Neural progenitor cell (in vitro differentiated cells): ENCODE data around the gene FXYD7. TPM values are rescaled to one million over a fixed set of nuclear protein-coding genes. Genes with fewer than 3 reads are reported as not detected.

Experiments
- DNase-seq: peaks from one replicate; pipeline ENCODE4 v3.0.0-alpha.2; 2016; ENCODE audit warnings: low spot score
- H2AFZ ChIP-seq: fragments of 200-600 bp; sonication (generic); replicated peaks from 2 replicates; pipeline ENCODE4 v1.6.1; 2016; ENCODE audit warnings: antibody characterized with exemption
- H3F3A ChIP-seq: fragments of 200-600 bp; sonication (generic); 2 replicates; pipeline ENCODE4 v1.6.1; 2016; ENCODE audit warnings: antibody characterized with exemption, low read depth
- H3K27ac ChIP-seq: fragments of 200-600 bp; sonication (generic); 2 replicates; pipeline ENCODE4 v1.5.1; 2016; ENCODE audit warnings: mild to moderate bottlenecking
- H3K27me3 ChIP-seq: fragments of 200-600 bp; sonication (generic); 2 replicates; pipeline ENCODE4 v1.6.1; 2016; ENCODE audit warnings: mild to moderate bottlenecking, moderate library complexity
- H3K36me3 ChIP-seq: fragments of 200-600 bp; sonication (generic); 2 replicates; pipeline ENCODE4 v1.5.1; 2016
- H3K4me1 ChIP-seq: fragments of 200-600 bp; sonication (generic); 2 replicates; pipeline ENCODE4 v1.6.1; 2016; ENCODE audit warnings: mixed run types
- H3K4me2 ChIP-seq: fragments of 200-600 bp; sonication (generic); 2 replicates; pipeline ENCODE4 v1.6.1; 2016
- H3K4me3 ChIP-seq: fragments of 200-600 bp; sonication (generic); 2 replicates; pipeline ENCODE4 v1.5.1; 2016
- H3K79me2 ChIP-seq: fragments of 200-600 bp; sonication (generic); 2 replicates; pipeline ENCODE4 v1.6.1; 2016; ENCODE audit warnings: low read depth
- H3K9ac ChIP-seq: fragments of 200-600 bp; sonication (generic); 2 replicates; pipeline ENCODE4 v1.6.1; 2016
- H3K9me3 ChIP-seq: fragments of 200-600 bp; sonication (generic); 2 replicates; pipeline ENCODE4 v1.5.1; 2016; ENCODE audit warnings: low read depth
- H4K20me1 ChIP-seq: fragments of 200-600 bp; sonication (generic); 2 replicates; pipeline ENCODE4 v1.6.1; 2016; ENCODE audit warnings: low read depth
- H3K27ac Mint-ChIP-seq: 3 replicates; pipeline ENCODE4 v1.8.0; 2021; ENCODE audit warnings: mixed read lengths
- H3K27me3 Mint-ChIP-seq: 2 replicates; pipeline ENCODE4 v1.8.0; 2022; ENCODE audit warnings: low read depth, mild to moderate bottlenecking, inconsistent platforms, moderate library complexity, mixed read lengths; ENCODE audit not compliant: insufficient read depth
- H3K36me3 Mint-ChIP-seq: 3 replicates; pipeline ENCODE4 v1.8.0; 2021; ENCODE audit warnings: mixed read lengths
- H3K4me1 Mint-ChIP-seq: 3 replicates; pipeline ENCODE4 v1.8.0; 2021; ENCODE audit warnings: mixed read lengths
- H3K4me3 Mint-ChIP-seq: 3 replicates; pipeline ENCODE4 v1.8.0; 2021; ENCODE audit warnings: mild to moderate bottlenecking, moderate library complexity, mixed read lengths
- H3K9me3 Mint-ChIP-seq: 3 replicates; pipeline ENCODE4 v1.8.0; 2020; ENCODE audit warnings: mixed read lengths
- EZH2 ChIP-seq: fragments of 200-600 bp; sonication (generic); IDR thresholded peaks from 2 replicates; pipeline ENCODE4 v1.6.1; 2017; ENCODE audit warnings: antibody characterized with exemption, mild to moderate bottlenecking, moderate library complexity
- EZH2phosphoT487 ChIP-seq: fragments of 200-600 bp; sonication (generic); IDR thresholded peaks from 2 replicates; pipeline ENCODE4 v1.6.1; 2017; ENCODE audit warnings: antibody characterized with exemption
- total RNA-seq: library from RNA; depleted of rRNA; stranded (reverse); fragments of >200 nt; gene quantifications from 2 replicates; pipeline ENCODE4 v1.2.3, GENCODE V29; 2015; ENCODE audit warnings: low replicate concordance
- TF ChIP-seq, protein P1 (sequence below): fragments of 200-600 bp; sonication (generic); IDR thresholded peaks from 2 replicates; pipeline ENCODE4 v1.5.1; 2017; ENCODE audit warnings: antibody characterized with exemption, mild to moderate bottlenecking

Gene FXYD7
- total RNA-seq, 1 donor from 2014 or later: 0.13 TPM

DNA sequence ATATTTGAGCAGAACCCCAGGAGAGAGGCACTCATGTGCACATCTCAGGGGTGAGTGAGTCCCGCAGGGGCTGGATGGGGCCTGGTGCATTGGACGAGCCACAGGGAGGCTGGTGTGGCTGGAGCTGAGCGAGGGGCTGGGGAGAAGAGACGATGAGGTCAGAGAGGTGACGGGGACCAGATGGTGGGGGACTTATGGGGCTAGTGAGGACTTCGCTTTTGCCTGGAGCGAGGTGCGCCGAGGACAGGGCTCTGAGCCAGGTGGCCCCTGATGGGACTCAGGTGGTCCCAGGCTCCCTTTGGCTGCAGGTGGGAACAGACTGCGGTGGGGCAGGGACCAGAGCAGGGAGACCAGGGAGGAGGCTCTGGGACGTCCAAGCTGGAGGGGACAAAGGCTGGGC lies 34.3 kb upstream of the FXYD7 start:
- H3K4me3 ChIP-seq: no peak overlapping the region
- no peak overlapping the region for H2AFZ ChIP-seq
- peaks cover 4% of the 10 kb centered on the region for H3K4me1 ChIP-seq
- Mint-ChIP-seq H3K36me3 (no peaks in the 10 kb centered on the region), H3K9me3 (peaks cover 3% of the 10 kb centered on the region), H3K27ac (no peak overlapping the region), H3K4me3 (peak overlapping the region; percentile 16), H3K4me1 (peaks cover 8% of the 10 kb centered on the region), H3K27me3 (peaks cover 5% of the 10 kb centered on the region)
- DNase-seq: no peak
- no peaks in the 10 kb centered on the region for H3K36me3 ChIP-seq
- no peak overlapping the region for H3K27ac ChIP-seq
- H3K79me2 ChIP-seq: no peaks in the 10 kb centered on the region
- no peaks in the 10 kb centered on the region for H3K27me3 ChIP-seq
- no peaks in the 10 kb centered on the region for H4K20me1 ChIP-seq
- no peak for TF ChIP-seq EZH2
- TF ChIP-seq, protein P1, sequence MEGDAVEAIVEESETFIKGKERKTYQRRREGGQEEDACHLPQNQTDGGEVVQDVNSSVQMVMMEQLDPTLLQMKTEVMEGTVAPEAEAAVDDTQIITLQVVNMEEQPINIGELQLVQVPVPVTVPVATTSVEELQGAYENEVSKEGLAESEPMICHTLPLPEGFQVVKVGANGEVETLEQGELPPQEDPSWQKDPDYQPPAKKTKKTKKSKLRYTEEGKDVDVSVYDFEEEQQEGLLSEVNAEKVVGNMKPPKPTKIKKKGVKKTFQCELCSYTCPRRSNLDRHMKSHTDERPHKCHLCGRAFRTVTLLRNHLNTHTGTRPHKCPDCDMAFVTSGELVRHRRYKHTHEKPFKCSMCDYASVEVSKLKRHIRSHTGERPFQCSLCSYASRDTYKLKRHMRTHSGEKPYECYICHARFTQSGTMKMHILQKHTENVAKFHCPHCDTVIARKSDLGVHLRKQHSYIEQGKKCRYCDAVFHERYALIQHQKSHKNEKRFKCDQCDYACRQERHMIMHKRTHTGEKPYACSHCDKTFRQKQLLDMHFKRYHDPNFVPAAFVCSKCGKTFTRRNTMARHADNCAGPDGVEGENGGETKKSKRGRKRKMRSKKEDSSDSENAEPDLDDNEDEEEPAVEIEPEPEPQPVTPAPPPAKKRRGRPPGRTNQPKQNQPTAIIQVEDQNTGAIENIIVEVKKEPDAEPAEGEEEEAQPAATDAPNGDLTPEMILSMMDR: no peak
- TF ChIP-seq EZH2phosphoT487: no peak
- no peak overlapping the region for H3K9ac ChIP-seq
- H3K9me3 ChIP-seq: no peaks in the 10 kb centered on the region
- no peak overlapping the region for H3K4me2 ChIP-seq
- peaks cover 7% of the 10 kb centered on the region for H3F3A ChIP-seq

DNA sequence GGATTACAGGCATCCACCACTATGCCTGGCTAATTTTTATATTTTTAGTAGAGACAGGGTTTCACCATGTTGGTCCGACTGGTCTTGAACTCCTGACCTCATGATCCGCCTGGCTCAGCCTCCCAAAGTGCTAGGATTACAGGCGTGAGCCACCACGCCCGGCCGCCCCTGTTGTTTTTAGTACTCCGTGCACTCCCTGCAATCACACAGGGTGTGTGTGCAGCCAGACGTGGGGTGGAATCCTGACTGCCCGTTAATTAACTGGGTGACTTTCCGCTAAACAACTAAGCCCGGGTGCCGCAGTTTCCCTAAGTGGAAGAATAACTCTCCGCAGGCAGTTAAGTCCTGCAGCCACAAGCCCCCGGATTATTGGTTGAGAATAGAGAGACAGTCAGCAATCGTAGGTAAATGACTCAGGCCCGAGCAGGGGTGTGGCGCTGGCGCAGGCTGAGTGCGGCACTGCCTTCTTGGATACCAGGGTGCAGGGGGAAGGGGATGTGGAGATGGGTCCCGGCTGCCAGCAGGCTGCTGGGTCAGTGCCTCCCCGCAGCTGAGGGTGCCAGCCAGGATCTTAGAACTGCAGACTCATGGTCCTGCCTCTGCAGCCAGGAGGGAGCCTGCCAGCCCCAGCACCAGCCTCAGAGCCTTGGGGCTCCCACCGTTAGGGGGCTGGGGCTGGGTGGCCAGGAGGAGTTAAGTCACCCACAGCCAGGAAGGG lies 33.5 kb upstream of the FXYD7 start:
- H3K79me2 ChIP-seq: no peaks in the 10 kb centered on the region
- Mint-ChIP-seq H3K4me1 (peaks cover 11% of the 10 kb centered on the region), H3K36me3 (no peaks in the 10 kb centered on the region), H3K4me3 (no peak overlapping the region), H3K9me3 (peaks cover 3% of the 10 kb centered on the region), H3K27ac (no peak overlapping the region), H3K27me3 (peaks cover 2% of the 10 kb centered on the region)
- H3K9me3 ChIP-seq: no peaks in the 10 kb centered on the region
- no peaks in the 10 kb centered on the region for H4K20me1 ChIP-seq
- no peak overlapping the region for H3K4me2 ChIP-seq
- H3K27ac ChIP-seq: no peak overlapping the region
- H3K27me3 ChIP-seq: no peaks in the 10 kb centered on the region
- no peak overlapping the region for H3K4me3 ChIP-seq
- peaks cover 7% of the 10 kb centered on the region for H3F3A ChIP-seq
- peak; percentile 23 for DNase-seq
- peaks cover 4% of the 10 kb centered on the region for H3K4me1 ChIP-seq
- H3K9ac ChIP-seq: no peak overlapping the region
- H3K36me3 ChIP-seq: no peaks in the 10 kb centered on the region
- TF ChIP-seq EZH2 (no peak), EZH2phosphoT487 (no peak)
- TF ChIP-seq, protein P1: no peak
- H2AFZ ChIP-seq: no peak overlapping the region

DNA sequence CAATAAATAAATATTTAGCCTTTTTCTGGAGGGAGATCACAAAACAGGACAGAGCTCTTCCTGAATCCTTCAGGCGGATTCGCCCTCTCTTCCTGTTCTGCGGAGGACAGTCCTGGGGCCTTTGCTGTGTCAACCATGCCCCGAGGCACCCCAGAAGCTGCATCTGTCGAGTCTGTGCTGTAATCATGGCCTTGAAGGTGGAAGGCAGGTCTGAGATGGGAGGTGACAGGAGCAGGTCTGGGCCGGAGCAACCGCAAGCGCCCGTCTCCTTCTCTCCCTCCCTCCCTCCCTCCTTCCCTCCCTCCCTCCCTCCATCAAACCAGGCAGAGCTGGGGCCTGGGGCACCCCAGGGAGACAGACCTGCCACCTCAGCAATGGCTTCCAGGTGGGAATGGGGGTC lies 32.1 kb upstream of the FXYD7 start:
- H3K27ac Mint-ChIP-seq: no peak overlapping the region

More for the DNA sequence above, 32.1 kb upstream of the FXYD7 start:
- Histone ChIP-seq H4K20me1 (no peaks in the 10 kb centered on the region), H3K4me1 (peaks cover 15% of the 10 kb centered on the region), H3K36me3 (no peaks in the 10 kb centered on the region), H3K27ac (no peak overlapping the region), H3K79me2 (no peaks in the 10 kb centered on the region), H2AFZ (no peak overlapping the region), H3F3A (peaks cover 6% of the 10 kb centered on the region), H3K4me3 (no peak overlapping the region), H3K27me3 (no peaks in the 10 kb centered on the region), H3K9me3 (no peaks in the 10 kb centered on the region), H3K9ac (no peak overlapping the region), H3K4me2 (no peak overlapping the region)
- TF ChIP-seq EZH2 (no peak), EZH2phosphoT487 (no peak)
- TF ChIP-seq, protein P1: no peak
- peaks cover 21% of the 10 kb centered on the region for H3K4me1 Mint-ChIP-seq
- H3K36me3 Mint-ChIP-seq: no peaks in the 10 kb centered on the region
- H3K4me3 Mint-ChIP-seq: no peak overlapping the region
- peaks cover 2% of the 10 kb centered on the region for H3K9me3 Mint-ChIP-seq
- H3K27me3 Mint-ChIP-seq: peaks cover 4% of the 10 kb centered on the region
- no peak for DNase-seq
